Neural crest cell (in vitro differentiated cells): ENCODE measurements around the gene RASA3. TPM values are rescaled to one million over a fixed set of nuclear protein-coding genes. Genes with fewer than 3 reads are reported as not detected.
"Not testable (repeated sequence)": the region's sequence is repeated elsewhere in the genome, so short reads cannot be mapped to it uniquely, and the experiment has no call there.

Experiments used
- DNase-seq: peaks from one replicate; pipeline ENCODE4 v3.0.0; 2021; ENCODE audit warnings: low read depth, mixed read lengths, low spot score
- H3K27ac Mint-ChIP-seq: one replicate; pipeline ENCODE4 v1.8.0; 2021; ENCODE audit warnings: mild to moderate bottlenecking, mixed read lengths; ENCODE audit not compliant: unreplicated experiment
- H3K27me3 Mint-ChIP-seq: 2 replicates; pipeline ENCODE4 v1.8.0; 2021; ENCODE audit warnings: low read depth, mild to moderate bottlenecking, mixed read lengths
- H3K36me3 Mint-ChIP-seq: 2 replicates; pipeline ENCODE4 v1.8.0; 2021; ENCODE audit warnings: low read depth, mild to moderate bottlenecking, mixed read lengths
- H3K4me1 Mint-ChIP-seq: 2 replicates; pipeline ENCODE4 v1.8.0; 2021; ENCODE audit warnings: mixed read lengths
- H3K4me3 Mint-ChIP-seq: one replicate; pipeline ENCODE4 v1.8.0; 2021; ENCODE audit warnings: mild to moderate bottlenecking, mixed read lengths
- H3K9me3 Mint-ChIP-seq: 2 replicates; pipeline ENCODE4 v1.8.0; 2021; ENCODE audit warnings: mixed read lengths
- total RNA-seq: library from RNA; stranded (reverse); gene quantifications from 2 replicates; pipeline ENCODE4 v1.2.1, GENCODE V29; 2021
- TF ChIP-seq, protein P1 (sequence below): fragments of 200-600 bp; sonication (generic); conservative IDR thresholded peaks from 2 replicates; pipeline ENCODE4 v1.5.0; 2021; ENCODE audit warnings: antibody characterized with exemption, mild to moderate bottlenecking

Gene RASA3
- total RNA-seq, 1 donor from 2014 or later, result 29.5 TPM

DNA sequence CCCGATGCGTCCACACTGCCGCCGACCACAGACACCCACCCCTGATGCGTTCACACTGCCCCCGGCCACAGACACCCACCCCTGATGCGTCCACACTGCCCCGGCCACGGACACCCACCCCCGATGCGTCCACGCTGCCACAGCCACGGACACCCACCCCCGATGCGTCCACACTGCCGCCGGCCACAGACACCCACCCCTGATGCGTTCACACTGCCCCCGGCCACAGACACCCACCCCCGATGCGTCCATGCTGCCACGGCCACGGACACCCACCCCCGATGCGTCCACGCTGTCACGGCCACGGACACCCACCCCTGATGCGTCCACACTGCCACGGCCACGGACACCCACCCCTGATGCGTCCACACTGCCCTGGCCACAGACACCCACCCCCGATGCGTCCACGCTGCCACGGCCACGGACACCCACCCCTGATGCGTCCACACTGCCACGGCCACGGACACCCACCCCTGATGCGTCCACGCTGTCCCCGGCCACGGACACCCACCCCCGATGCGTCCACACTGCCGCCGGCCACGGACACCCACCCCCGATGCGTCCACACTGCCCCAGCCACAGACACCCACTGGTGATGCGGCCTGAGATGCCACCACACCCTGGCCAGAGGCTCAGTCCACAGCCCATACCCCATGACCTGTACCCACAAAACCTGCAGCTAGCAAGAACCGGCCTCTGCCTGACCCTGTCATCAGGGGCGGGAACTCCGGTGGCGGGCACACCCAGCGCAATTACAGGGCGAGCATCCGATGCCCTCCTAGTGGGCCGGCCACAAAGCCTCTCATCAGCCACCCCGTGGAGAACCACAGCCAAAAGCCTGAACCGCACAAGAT, 28.4 kb downstream of the RASA3 start:
- Mint-ChIP-seq H3K4me1 (peaks cover 22% of the 10 kb centered on the region), H3K9me3 (no peaks in the 10 kb centered on the region), H3K36me3 (no peaks in the 10 kb centered on the region), H3K4me3 (peak overlapping the region; percentile 27), H3K27ac (no peak overlapping the region), H3K27me3 (no peaks in the 10 kb centered on the region)
- DNase-seq, result no peak
- TF ChIP-seq, protein P1, sequence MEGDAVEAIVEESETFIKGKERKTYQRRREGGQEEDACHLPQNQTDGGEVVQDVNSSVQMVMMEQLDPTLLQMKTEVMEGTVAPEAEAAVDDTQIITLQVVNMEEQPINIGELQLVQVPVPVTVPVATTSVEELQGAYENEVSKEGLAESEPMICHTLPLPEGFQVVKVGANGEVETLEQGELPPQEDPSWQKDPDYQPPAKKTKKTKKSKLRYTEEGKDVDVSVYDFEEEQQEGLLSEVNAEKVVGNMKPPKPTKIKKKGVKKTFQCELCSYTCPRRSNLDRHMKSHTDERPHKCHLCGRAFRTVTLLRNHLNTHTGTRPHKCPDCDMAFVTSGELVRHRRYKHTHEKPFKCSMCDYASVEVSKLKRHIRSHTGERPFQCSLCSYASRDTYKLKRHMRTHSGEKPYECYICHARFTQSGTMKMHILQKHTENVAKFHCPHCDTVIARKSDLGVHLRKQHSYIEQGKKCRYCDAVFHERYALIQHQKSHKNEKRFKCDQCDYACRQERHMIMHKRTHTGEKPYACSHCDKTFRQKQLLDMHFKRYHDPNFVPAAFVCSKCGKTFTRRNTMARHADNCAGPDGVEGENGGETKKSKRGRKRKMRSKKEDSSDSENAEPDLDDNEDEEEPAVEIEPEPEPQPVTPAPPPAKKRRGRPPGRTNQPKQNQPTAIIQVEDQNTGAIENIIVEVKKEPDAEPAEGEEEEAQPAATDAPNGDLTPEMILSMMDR, result no peak

DNA sequence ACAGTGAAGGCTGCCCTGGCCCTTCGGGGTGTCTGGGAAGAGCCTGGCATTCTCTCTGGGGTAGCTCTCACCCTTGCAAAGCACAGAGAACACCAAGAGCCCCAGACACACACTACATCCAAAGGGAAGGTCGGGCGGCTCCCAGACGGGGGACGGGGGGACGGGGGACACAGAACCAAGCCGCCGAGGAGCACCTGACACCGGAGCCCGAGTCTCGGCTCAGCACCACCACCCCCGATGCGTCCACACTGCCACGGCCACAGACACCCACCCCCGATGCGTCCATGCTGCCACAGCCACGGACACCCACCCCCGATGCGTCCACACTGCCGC, 29.2 kb downstream of the RASA3 start:
- not testable (repeated sequence) for H3K27me3 Mint-ChIP-seq, DNase-seq, H3K9me3 Mint-ChIP-seq, H3K36me3 Mint-ChIP-seq, H3K4me3 Mint-ChIP-seq, H3K27ac Mint-ChIP-seq
- peaks cover 27% of the 10 kb centered on the region for H3K4me1 Mint-ChIP-seq

DNA sequence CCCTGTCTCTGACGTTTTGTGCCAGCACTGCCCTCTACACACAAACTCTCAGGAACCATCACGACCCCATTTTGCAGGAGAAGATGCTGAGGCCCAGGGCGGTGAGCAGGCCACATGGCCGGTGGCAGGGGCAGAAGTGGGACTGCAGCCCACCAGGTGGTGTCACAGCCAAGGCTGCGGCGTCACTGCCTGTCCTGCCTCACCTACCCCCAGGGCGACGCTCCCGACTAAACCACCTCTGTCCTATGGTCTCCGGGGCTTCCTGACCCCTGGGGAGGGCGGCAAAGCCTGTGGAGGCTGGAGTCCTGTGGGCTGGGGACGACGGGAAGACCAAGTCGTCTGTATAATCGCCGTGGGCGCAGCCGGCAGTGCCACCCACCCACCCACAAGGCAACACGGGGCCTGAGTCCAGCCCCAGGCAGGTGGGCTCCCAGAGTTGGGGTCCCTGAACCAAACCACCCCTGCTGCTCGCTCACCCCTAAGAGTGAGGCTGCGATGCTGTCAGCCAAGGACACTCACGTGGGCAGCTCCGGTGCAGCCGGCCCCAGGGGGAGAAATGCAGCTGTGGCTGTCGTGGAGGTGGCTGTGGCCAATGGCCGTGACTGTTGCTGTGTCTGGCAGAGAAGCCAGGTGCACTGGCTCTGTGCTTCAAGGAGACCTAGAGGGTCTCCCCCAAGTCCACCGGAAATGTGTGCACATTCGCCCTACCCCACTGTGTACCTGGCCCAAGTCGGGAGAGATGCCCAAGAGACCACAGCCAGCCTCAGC, 29.7 kb downstream of the RASA3 start:
- H3K4me1 Mint-ChIP-seq, result peaks cover 32% of the 10 kb centered on the region
- H3K36me3 Mint-ChIP-seq, result no peaks in the 10 kb centered on the region
- H3K27ac Mint-ChIP-seq, result no peak overlapping the region
- no peaks in the 10 kb centered on the region for H3K9me3 Mint-ChIP-seq
- DNase-seq, result no peak
- H3K4me3 Mint-ChIP-seq, result no peak overlapping the region
- TF ChIP-seq, protein P1, result no peak
- no peaks in the 10 kb centered on the region for H3K27me3 Mint-ChIP-seq

DNA sequence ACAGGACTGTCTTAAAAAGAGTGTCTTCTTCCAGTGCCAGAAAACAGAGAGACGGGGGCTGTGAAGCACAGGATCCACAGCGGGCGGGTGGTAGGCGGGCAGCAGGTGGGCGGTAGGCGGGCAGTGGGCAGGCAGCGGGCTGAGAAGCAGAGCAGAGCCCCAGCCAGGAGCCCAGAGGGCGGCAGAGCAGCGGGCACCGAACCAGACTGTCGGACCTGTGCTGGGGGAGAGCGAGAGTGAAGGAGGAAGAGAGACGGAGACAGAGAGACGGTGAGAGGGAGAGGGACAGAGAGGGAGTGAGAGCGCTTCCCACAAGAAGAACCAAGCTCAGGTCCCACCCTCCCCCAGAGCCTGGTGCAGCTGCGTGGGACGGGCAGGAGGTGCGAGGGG, 30.3 kb downstream of the RASA3 start:
- Mint-ChIP-seq H3K9me3 (no peaks in the 10 kb centered on the region), H3K27ac (no peak overlapping the region), H3K4me1 (peaks cover 38% of the 10 kb centered on the region), H3K27me3 (peaks cover 4% of the 10 kb centered on the region), H3K36me3 (no peaks in the 10 kb centered on the region), H3K4me3 (no peak overlapping the region)
- TF ChIP-seq, protein P1, result no peak
- no peak for DNase-seq

DNA sequence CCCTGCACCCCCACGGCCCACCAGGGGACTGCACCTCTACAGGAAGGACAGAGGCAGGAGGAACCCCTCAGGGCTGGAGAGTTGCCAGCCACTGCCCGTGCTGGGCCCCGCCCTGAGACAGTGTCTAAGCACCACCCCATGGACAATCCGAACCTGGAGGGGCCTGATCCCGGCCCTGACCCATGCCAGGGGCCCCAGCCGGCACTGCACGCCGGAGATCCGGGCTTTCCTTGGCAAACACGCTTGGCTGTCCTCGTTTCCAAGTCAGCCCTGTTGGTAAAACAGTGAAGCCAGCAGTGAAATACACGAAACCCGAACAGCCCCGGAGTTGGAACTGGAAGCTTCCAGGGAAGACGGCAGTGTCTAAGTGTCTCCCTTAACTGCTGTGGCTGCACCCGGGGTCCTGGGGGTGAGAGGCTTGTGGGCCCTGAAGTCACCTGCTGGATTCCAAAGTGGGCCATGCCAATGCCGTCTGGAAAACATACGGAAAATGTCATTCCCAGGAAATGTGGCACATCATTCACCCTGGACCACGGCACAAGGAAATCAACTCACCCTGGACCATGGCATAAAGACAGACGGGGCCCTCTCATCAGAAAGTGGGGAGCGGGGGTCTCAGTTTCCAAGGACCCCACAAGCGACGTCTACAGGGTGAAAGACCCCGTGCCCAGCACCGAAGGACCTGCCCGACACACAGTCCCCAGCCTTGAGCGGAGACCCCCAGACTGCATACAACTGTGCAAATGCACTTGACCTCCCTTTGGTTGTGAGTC, 30.9 kb downstream of the RASA3 start:
- H3K9me3 Mint-ChIP-seq, result no peaks in the 10 kb centered on the region
- H3K27ac Mint-ChIP-seq, result no peak overlapping the region
- H3K36me3 Mint-ChIP-seq, result peaks cover under 1% of the 10 kb centered on the region
- peaks cover 4% of the 10 kb centered on the region for H3K27me3 Mint-ChIP-seq
- H3K4me3 Mint-ChIP-seq, result no peak overlapping the region
- no peak for DNase-seq
- H3K4me1 Mint-ChIP-seq, result peaks cover 40% of the 10 kb centered on the region
- TF ChIP-seq, protein P1, result no peak
